MM.1S (cell line): ENCODE results near the gene RNF26.

Experiments
- DNase-seq: peaks from one replicate; pipeline ENCODE4 v3.0.0-alpha.2; 2015
- H2AFZ ChIP-seq: fragments of 300-600 bp; sonication (generic); 2 replicates; pipeline ENCODE4 v1.6.0; 2016; ENCODE audit warnings: antibody characterized with exemption, low read length
- H3F3A ChIP-seq: fragments of 300-600 bp; sonication (generic); 2 replicates; pipeline ENCODE4 v1.6.1; 2016; ENCODE audit warnings: mild to moderate bottlenecking, antibody characterized with exemption, low read length, moderate library complexity, mixed read lengths; ENCODE audit not compliant: insufficient read depth
- H3K27ac ChIP-seq: fragments of 300-600 bp; sonication (generic); 2 replicates; pipeline ENCODE4 v1.5.1; 2016; ENCODE audit warnings: mild to moderate bottlenecking, low read length
- H3K27me3 ChIP-seq: fragments of 300-600 bp; sonication (generic); replicated peaks from 2 replicates; pipeline ENCODE4 v1.6.0; 2016; ENCODE audit warnings: low read length; ENCODE audit not compliant: insufficient read depth
- H3K36me3 ChIP-seq: fragments of 300-600 bp; sonication (generic); replicated peaks from 2 replicates; pipeline ENCODE4 v1.6.1; 2016; ENCODE audit warnings: mild to moderate bottlenecking, low read length, mixed read lengths; ENCODE audit not compliant: insufficient read depth
- H3K4me1 ChIP-seq: fragments of 300-600 bp; sonication (generic); 2 replicates; pipeline ENCODE4 v1.6.1; 2016; ENCODE audit warnings: low read length, mixed read lengths
- H3K4me2 ChIP-seq: fragments of 300-600 bp; sonication (generic); 2 replicates; pipeline ENCODE4 v1.6.0; 2016; ENCODE audit warnings: low read depth, low read length
- H3K4me3 ChIP-seq: fragments of 300-600 bp; sonication (generic); 2 replicates; pipeline ENCODE4 v1.5.1; 2016; ENCODE audit warnings: low read length, mixed read lengths
- H3K79me2 ChIP-seq: fragments of 300-600 bp; sonication (generic); 2 replicates; pipeline ENCODE4 v1.6.1; 2016; ENCODE audit warnings: mixed run types, low read length, mixed read lengths
- H3K9ac ChIP-seq: fragments of 300-600 bp; sonication (generic); 2 replicates; pipeline ENCODE4 v1.6.1; 2016; ENCODE audit warnings: low read length, mixed read lengths
- H3K9me2 ChIP-seq: fragments of 300-600 bp; sonication (generic); replicated peaks from 2 replicates; pipeline ENCODE4 v1.6.1; 2016; ENCODE audit warnings: mild to moderate bottlenecking, low read length, mixed read lengths; ENCODE audit not compliant: insufficient read depth
- H3K9me3 ChIP-seq: fragments of 300-600 bp; sonication (generic); replicated peaks from 2 replicates; pipeline ENCODE4 v1.6.1; 2016; ENCODE audit warnings: mild to moderate bottlenecking, low read length, mixed read lengths; ENCODE audit not compliant: insufficient read depth
- H4K20me1 ChIP-seq: fragments of 300-600 bp; sonication (generic); 2 replicates; pipeline ENCODE4 v1.6.1; 2016; ENCODE audit warnings: mild to moderate bottlenecking, low read length, moderate library complexity, mixed read lengths; ENCODE audit not compliant: insufficient read depth
- EZH2 ChIP-seq: fragments of 300-600 bp; sonication (generic); optimal IDR thresholded peaks from 2 replicates; pipeline ENCODE3; 2017; ENCODE audit warnings: low read depth, mild to moderate bottlenecking, antibody characterized with exemption, low read length, mixed read lengths
- EZH2phosphoT487 ChIP-seq: fragments of 300-600 bp; sonication (generic); IDR thresholded peaks from 2 replicates; pipeline ENCODE4 v1.6.1; 2018; ENCODE audit warnings: antibody characterized with exemption, low read length
- TF ChIP-seq, protein P1 (sequence below): fragments of 300-600 bp; sonication (generic); IDR thresholded peaks from 2 replicates; pipeline ENCODE4 v1.5.1; 2016; ENCODE audit warnings: antibody characterized with exemption, low read length, mixed read lengths

Gene RNF26

GRCh38 chr11:119361941-119362725 is 27.8 kb downstream of the RNF26 start:
- no peaks in the 10 kb centered on the region for H3K9me2 ChIP-seq
- H3K79me2 ChIP-seq, result no peaks in the 10 kb centered on the region
- no peaks in the 10 kb centered on the region for H3F3A ChIP-seq
- no peaks in the 10 kb centered on the region for H3K36me3 ChIP-seq
- H3K27ac ChIP-seq, result no peak overlapping the region
- H3K4me2 ChIP-seq, result no peak overlapping the region
- no peak for TF ChIP-seq EZH2
- no peak for TF ChIP-seq EZH2phosphoT487
- TF ChIP-seq, protein P1, sequence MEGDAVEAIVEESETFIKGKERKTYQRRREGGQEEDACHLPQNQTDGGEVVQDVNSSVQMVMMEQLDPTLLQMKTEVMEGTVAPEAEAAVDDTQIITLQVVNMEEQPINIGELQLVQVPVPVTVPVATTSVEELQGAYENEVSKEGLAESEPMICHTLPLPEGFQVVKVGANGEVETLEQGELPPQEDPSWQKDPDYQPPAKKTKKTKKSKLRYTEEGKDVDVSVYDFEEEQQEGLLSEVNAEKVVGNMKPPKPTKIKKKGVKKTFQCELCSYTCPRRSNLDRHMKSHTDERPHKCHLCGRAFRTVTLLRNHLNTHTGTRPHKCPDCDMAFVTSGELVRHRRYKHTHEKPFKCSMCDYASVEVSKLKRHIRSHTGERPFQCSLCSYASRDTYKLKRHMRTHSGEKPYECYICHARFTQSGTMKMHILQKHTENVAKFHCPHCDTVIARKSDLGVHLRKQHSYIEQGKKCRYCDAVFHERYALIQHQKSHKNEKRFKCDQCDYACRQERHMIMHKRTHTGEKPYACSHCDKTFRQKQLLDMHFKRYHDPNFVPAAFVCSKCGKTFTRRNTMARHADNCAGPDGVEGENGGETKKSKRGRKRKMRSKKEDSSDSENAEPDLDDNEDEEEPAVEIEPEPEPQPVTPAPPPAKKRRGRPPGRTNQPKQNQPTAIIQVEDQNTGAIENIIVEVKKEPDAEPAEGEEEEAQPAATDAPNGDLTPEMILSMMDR, result no peak
- H2AFZ ChIP-seq, result no peak overlapping the region
- H3K4me3 ChIP-seq, result no peak overlapping the region
- H3K4me1 ChIP-seq, result peaks cover 12% of the 10 kb centered on the region
- H3K9me3 ChIP-seq, result no peaks in the 10 kb centered on the region
- peaks cover 34% of the 10 kb centered on the region for H3K27me3 ChIP-seq
- H3K9ac ChIP-seq, result no peak overlapping the region
- no peak for DNase-seq
- no peaks in the 10 kb centered on the region for H4K20me1 ChIP-seq

- H2AFZ ChIP-seq, result no peak overlapping the region
- DNase-seq, result no peak
- H4K20me1 ChIP-seq, result no peaks in the 10 kb centered on the region
- no peaks in the 10 kb centered on the region for H3K79me2 ChIP-seq
- H3K9me2 ChIP-seq, result no peaks in the 10 kb centered on the region
- H3K9me3 ChIP-seq, result no peaks in the 10 kb centered on the region
- H3F3A ChIP-seq, result no peaks in the 10 kb centered on the region
- H3K4me3 ChIP-seq, result no peak overlapping the region
- H3K4me2 ChIP-seq, result no peak overlapping the region
- H3K27ac ChIP-seq, result no peak overlapping the region
- peaks cover 34% of the 10 kb centered on the region for H3K27me3 ChIP-seq
- peaks cover 12% of the 10 kb centered on the region for H3K4me1 ChIP-seq
- no peaks in the 10 kb centered on the region for H3K36me3 ChIP-seq
- H3K9ac ChIP-seq, result no peak overlapping the region
- TF ChIP-seq EZH2phosphoT487, result no peak
- TF ChIP-seq, protein P1, result no peak
- no peak for TF ChIP-seq EZH2
Measured at GRCh38 chr11:119362741-119363080, 28.4 kb downstream of the RNF26 start.

DNA sequence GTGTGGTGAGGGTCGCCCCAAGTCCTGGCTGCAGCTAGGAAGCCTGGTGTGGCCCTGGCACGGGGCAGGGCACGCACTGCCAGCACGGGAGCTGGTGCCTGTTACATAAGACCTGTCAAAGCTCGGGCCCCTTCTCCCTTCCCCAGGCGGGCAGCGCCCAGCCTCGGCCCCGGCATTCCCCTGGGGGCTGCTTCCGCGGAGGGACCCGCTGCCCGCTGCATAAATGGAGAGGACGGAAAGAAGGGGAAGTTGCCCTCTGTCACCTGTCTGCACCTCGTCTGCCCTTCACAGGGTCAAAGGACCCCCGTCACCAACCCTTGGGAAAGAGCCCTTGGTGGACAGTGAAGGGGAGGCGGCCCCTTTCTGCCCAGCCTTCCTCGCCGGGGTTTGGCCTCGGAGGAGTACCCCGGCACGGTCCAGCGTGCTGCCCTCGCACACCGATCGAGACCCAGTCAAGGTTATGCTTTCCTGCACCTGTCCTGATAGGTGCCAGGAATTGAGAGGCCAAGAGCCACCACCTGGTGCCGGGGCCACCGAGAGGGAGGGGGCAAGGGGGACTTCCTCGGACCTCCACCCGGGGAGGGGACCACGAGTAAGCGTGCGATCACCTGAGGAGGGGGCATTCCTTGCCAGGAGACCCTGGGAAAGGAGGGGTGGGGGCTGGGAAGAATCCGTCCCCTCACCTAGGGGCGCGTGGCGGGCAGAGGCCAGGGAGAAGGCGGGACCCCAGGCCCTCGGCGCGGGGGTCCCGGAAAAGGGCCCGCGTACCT is 28.9 kb downstream of the RNF26 start:
- no peak overlapping the region for H3K9ac ChIP-seq
- H3K9me2 ChIP-seq, result no peaks in the 10 kb centered on the region
- H3K27me3 ChIP-seq, result peaks cover 34% of the 10 kb centered on the region
- DNase-seq, result no peak
- H4K20me1 ChIP-seq, result no peaks in the 10 kb centered on the region
- no peaks in the 10 kb centered on the region for H3K9me3 ChIP-seq
- H3K79me2 ChIP-seq, result no peaks in the 10 kb centered on the region
- peaks cover 12% of the 10 kb centered on the region for H3K4me1 ChIP-seq
- H3K4me2 ChIP-seq, result peak overlapping the region; percentile 16; the same call in 1 of the 2 replicates
- no peak overlapping the region for H3K27ac ChIP-seq
- H2AFZ ChIP-seq, result no peak overlapping the region
- no peak overlapping the region for H3K4me3 ChIP-seq
- H3K36me3 ChIP-seq, result no peaks in the 10 kb centered on the region
- TF ChIP-seq, protein P1, result no peak
- no peak for TF ChIP-seq EZH2
- no peak for TF ChIP-seq EZH2phosphoT487
- no peaks in the 10 kb centered on the region for H3F3A ChIP-seq
